GM21717 (cell line): Measurements from ENCODE around the gene ZNF883.
"Not testable (repeated sequence)": the region's sequence is repeated elsewhere in the genome, so short reads cannot be mapped to it uniquely, and the experiment has no call there.

Experiments used
- ATAC-seq: cut with Tn5 transposase; IDR thresholded peaks from one replicate; pipeline ENCODE4 v1.9.1; 2021; ENCODE audit warnings: mild to moderate bottlenecking, moderate library complexity; ENCODE audit not compliant: unreplicated experiment

Gene ZNF883

GRCh38 chr9:113011911-113012381 lies at the start of gene ZNF883:
TSS of gene ZNF883 (minus strand) at chr9:113012192.
- ATAC-seq, result no peak

DNA sequence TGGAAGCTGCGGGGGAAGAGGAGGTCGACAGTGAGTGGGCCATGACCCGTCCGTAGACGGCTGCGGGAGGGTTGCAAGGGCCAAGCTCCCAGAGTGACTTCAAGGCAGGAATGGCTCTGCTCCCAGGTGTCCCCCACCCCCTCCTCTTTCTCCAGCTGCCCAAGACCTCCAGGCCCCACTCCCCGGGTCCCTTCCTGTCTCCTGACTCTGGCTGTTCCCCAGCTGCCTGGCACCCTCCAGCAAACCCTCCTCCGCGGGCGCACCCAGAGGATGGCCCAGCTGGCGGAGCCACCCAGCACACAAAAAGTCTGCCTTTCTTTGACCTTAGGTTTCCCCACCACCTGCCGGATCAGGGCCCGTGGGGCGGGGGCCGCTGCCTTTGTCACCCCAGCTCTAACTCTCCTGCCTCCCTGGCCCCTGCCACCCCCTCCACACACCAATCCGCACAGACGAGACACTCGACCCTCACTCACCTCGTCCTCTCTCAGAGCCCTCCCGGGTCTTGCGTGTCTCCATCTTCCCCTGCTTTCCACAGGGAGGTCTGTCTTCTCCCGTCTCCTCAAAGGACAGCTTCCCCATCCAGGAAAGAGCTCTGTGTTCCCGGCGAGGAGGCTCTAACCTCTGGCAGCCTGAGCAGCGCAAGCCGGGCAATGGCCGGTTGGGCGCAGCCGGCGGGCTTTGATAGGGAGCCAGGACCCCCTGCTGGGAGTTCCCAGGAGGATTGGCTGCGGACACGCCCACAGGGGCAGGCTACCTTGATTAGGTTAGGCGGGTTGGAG lies 49.3 kb upstream of the ZNF883 start:
- not testable (repeated sequence) for ATAC-seq

GRCh38 chr9:113059581-113060284 lies 47.7 kb upstream of the ZNF883 start:
- ATAC-seq, result not testable (repeated sequence)

DNA sequence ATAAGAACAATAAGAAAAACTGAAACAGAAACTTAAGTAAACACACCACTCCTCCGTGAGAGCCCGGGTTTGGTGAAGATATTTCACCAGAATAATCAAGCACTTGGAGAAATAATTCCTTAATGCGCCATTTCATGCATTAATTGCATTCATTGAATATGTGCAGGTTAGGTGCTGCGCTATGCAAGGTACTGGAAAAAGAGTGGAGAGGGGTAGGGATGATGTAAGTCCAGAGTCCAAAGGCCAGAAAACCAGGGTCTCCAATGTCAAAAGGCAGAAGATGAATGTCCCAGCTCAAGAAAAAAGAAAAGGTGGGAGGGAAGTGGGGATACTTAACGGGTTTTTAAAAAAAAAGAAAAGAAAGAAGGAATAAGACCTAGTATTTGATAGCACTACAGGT lies 45.2 kb upstream of the ZNF883 start:
- no peak for ATAC-seq

DNA sequence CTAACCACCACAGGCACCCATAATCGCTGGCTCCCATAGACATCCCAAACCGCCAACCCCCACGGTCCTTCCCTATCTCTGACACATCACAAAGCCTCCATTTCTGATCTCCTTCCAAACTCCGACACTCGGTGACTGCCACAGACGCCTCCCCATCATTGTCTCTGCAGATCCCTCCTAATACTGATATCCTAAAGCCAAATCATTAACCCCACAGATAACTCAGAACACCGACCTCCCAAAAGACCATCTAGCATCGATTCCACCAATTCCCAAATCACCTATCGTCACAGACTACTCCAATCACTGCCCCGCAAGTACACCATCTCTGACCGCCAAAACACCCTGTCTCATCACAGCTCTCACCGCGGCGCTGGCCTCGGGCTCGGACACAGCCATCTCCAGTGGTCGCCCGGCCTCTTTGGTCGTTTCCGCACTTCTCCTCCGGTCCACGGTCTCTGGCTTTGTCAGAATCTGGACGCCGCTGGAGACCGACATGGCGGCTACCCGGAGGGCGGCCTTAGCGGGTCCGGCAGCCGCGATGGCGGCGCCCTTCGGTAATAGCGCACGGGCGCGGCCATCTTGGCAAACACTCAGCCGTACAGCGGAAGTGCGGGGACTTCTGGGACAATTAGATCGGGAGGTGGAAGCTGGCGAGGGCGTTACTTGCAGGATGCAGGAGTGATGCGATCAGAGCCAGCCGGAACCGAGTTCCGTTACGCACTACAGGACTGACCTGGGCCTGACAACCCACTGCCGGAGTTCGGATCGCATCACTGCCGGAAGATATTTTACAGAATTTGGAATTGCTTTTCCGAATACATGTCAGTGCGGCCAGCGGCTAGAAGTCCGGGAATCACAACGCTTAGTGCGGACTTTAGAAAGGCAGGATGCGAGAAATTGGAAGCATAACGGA lies 44.5 kb upstream of the ZNF883 start, which contains the start of gene ZFP37:
TSS of gene ZFP37 (minus strand) at position 534 of the 916 bp plus-strand sequence. CDS start at position 498, 36 bp downstream.
- peak; percentile 100 for ATAC-seq

- no peak for ATAC-seq
Measured at GRCh38 chr9:113042884-113043657, 31.1 kb upstream of the ZNF883 start.

GRCh38 chr9:113026200-113026599 lies 14.2 kb upstream of the ZNF883 start:
- no peak for ATAC-seq

DNA sequence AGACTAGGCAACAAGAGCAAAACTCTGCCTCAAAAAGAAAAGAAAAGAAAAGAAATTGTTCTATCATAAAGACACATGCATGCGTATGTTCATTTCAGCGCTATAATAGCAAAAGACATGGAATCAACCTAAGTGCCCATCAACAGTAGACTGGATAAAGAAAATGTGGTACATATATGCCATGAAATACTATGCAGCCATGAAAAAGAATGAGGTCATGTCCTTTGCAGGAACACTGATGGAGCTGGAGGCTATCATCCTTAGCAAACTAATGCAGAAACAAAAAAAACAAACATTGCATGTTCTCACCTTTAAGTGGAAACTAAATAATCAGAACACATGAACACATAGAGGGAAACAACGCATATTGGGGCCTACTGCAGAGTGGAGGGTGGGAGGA lies 6.3 kb upstream of the ZNF883 start:
- ATAC-seq, result no peak

GRCh38 chr9:113012492-113012891 lies 500 bp upstream of the ZNF883 start:
- no peak for ATAC-seq

- ATAC-seq, result no peak
Measured at GRCh38 chr9:113005777-113006176, 6.2 kb downstream of the ZNF883 start.

DNA sequence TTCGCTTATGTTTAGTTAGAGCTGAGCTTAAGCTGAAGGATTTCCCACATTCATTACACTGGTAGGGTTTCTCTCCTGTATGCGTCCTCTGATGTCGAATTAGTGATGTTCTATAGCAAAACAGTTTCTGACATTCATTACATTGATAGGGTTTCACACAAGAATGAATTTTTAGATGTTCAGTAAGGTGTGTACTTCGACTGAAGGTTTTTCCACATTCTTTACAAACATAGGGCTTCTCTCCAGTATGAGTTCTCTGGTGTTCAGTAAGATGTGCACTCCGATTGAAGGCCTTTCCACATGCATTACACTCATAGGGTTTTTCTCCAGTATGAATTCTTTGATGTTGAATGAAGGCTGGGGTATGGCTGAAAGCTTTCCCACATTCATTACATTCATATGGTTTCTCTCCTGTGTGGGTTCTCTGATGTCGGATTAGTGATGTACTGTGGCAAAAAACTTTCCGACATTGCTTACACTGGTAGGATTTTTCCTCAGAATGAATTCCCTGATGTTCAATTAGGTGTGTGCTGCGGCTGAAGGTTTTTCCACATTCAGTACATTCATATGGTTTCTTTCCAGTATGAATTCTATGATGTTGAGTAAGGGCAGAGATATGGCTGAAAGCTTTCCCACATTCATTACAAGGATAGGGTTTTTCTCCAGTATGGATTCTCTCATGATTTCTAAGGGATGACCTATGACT lies 14.6 kb downstream of the ZNF883 start:
- no peak for ATAC-seq

DNA sequence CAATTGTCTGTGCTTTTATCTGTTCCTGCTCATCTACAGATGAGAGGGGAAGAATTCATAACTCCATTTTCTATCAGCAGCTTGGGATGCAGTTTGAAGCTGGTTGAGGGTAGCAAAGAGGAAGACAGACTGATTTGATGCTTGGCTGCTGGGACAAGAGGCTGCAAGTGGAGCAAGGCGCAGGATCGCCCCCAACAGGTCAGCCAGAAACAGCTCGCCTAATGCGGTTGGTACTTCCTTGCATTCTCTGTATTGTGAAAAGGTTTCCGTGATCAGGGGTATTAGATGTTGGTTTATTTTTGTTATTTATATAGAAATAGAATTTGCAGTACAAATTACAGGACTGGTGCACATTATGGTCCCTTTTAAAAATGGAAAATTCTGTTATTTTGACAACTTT lies 40.6 kb downstream of the ZNF883 start:
- no peak for ATAC-seq

GRCh38 chr9:112970939-112971338 lies 41.1 kb downstream of the ZNF883 start:
- no peak for ATAC-seq

DNA sequence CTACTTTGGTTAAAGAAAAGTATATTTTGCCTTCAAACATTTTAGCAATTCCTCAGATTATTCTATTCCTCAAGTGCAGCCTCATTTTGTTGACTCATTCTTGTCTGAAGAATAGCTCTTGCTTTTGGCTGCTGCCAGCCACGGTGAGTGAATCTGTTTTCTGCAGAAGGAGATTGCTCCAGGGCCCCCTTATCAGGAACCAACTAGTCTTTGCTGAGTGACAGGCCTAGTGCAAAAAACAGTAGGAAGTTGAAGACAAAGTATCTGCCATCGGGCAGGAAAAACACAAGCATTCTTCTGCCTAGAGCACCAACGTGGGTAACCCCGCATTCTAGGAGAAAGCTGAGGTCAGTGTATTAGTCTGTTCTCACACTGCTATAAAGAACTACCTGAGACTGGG lies 42.3 kb downstream of the ZNF883 start:
- no peak for ATAC-seq

DNA sequence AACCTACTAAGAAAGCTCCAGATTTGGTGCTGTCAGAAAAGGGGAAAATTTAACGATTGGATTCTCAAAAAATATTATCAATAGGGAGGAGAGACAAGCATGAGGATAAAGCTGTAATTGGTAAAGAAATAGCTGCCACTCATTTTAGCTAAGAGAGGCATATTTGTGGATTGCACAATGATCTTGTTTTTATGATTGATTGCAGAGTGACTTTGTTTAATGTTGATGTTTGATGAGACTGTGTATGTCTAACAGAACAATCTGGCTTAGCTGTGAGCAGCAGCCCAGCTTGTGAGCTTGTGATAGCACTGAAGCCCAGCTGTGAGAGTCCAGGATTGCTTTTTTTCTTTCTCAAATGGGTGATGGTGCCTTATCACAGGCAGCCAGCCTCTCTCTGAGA lies 56.4 kb downstream of the ZNF883 start:
- no peak for ATAC-seq

GRCh38 chr9:112945620-112946208 lies 66.3 kb downstream of the ZNF883 start:
- ATAC-seq, result no peak

- no peak for ATAC-seq
Measured at GRCh38 chr9:112939418-112939817, 72.6 kb downstream of the ZNF883 start.

GRCh38 chr9:112933696-112934095 lies 78.3 kb downstream of the ZNF883 start:
- ATAC-seq, result no peak

GRCh38 chr9:112925058-112925641 lies 86.8 kb downstream of the ZNF883 start:
- ATAC-seq, result no peak
